Heart left ventricle (tissue), 16 donors: ENCODE data around the gene NUDT8. TPM values are rescaled to one million over a fixed set of nuclear protein-coding genes. Genes with fewer than 3 reads are reported as not detected.

ENCODE experiments used
- ATAC-seq, 4 donors: fragments of 200-7000 bp; cut with Tn5 transposase; one replicate each; pipeline ENCODE4 v1.9.1; 2020 to 2022; ENCODE audit warnings: moderate library complexity in 4 of 4, mild to moderate bottlenecking in 3 of 4, moderate number of reproducible peaks in 1 of 4
- DNase-seq, 5 donors: peaks; one replicate each; pipeline ENCODE4 v3.0.0-alpha.2; 2020
- H3K27ac ChIP-seq, 12 donors: fragments of 200-600 bp; sonication (generic) in 4 of 12; one replicate each; pipeline versions ENCODE4 v1.5.0 to v1.8.0; 2016 to 2022; ENCODE audit warnings: mild to moderate bottlenecking in 2 of 12
- H3K27me3 ChIP-seq, 9 donors: fragments of 200-600 bp; sonication (generic) in 2 of 9; one replicate each; pipeline versions ENCODE4 v1.5.1 to v1.8.0; 2016 to 2022; ENCODE audit warnings: mild to moderate bottlenecking in 3 of 9
- H3K36me3 ChIP-seq, 9 donors: fragments of 200-600 bp; sonication (generic) in 2 of 9; one replicate each; pipeline versions ENCODE4 v1.5.0 to v1.8.0; 2018 to 2022; ENCODE audit warnings: mild to moderate bottlenecking in 2 of 9
- H3K4me1 ChIP-seq, 12 donors: fragments of 200-600 bp; sonication (generic) in 4 of 12; one replicate each; pipeline versions ENCODE4 v1.5.0 to v1.8.0; 2016 to 2022; ENCODE audit warnings: mild to moderate bottlenecking in 3 of 12
- H3K4me3 ChIP-seq, 12 donors: fragments of 200-600 bp; sonication (generic) in 4 of 12; one replicate each; pipeline versions ENCODE4 v1.5.0 to v1.8.0; 2017 to 2022; ENCODE audit warnings: mild to moderate bottlenecking in 9 of 12, moderate library complexity in 4 of 12
- H3K9me3 ChIP-seq, 12 donors: fragments of 200-600 bp; sonication (generic) in 4 of 12; one replicate each; pipeline versions ENCODE4 v1.5.0 to v1.8.0; 2016 to 2022; ENCODE audit warnings: mild to moderate bottlenecking in 1 of 12
- CTCF ChIP-seq, 12 donors: fragments of 200-600 bp; sonication (generic) in 4 of 12; IDR thresholded peaks; one replicate each; pipeline versions ENCODE4 v1.5.0 to v1.8.0; 2018 to 2022; ENCODE audit warnings: antibody characterized with exemption in 12 of 12, mild to moderate bottlenecking in 5 of 12
- POLR2A ChIP-seq, 2 donors: fragments of 450-650 bp; IDR thresholded peaks; one replicate each; pipeline ENCODE4 v1.6.1; 2017; ENCODE audit warnings: antibody characterized with exemption in 2 of 2, mild to moderate bottlenecking in 2 of 2, moderate library complexity in 2 of 2
- WGBS, 4 donors: extraction: QIAGEN DNeasy Blood & Tissue Kit in 2 of 4; methylation state at CpG; one replicate each; pipeline versions ENCODE4 v1.1.5 to v1.1.7; 2013 to 2018; 5-methylcytosine and 5-hydroxymethylcytosine counted together
- intact Hi-C, 10 donors: fragments of 100-400 bp; cut with DNase I; formaldehyde crosslinking; loops; one replicate each; pipeline versions ENCODE4 v1.11.1 to v1.14.2; 2022
- polyA plus RNA-seq, 2 donors: library from polyadenylated mRNA; stranded (reverse); fragments of 200-250 nt; gene quantifications; one replicate each; pipeline ENCODE4 v1.2.3, GENCODE V29; 2013
- total RNA-seq, 9 donors: library from RNA; depleted of rRNA in 2 of 9; stranded (reverse); fragments of >200 nt in 2 of 9; fragmentation: NEBNext Ultra II Directional in 3 of 9; extraction: Animal tissue kit (Norgen Biotek cat#: 25700) in 3 of 9; gene quantifications; one replicate each; pipeline versions ENCODE4 v1.1.0 to v1.2.4, GENCODE V29; 2016 to 2023
- donor health status: ischemic (EF 13 %, LVEDD 7.1; RV severe dilation, severe dysfunction).
- donor health status: healthy with polysubstance abuse.
- donor health status: DM: no; HTN: yes; CAD: no.
- donor health status: DM: no; HTN: no; CAD: no.
- donor health status: ischemic (EF 25% LVEDD 6.9; RV normal size, moderate dysfunction).
- donor health status: ischemic (EF 25% LVEDD 5.7; RV mildly dilated, moderate dysfunction).
- donor health status: healthy.
- donor health status: DM: yes; HTN: yes; CAD: no.
- donor health status: ischemic (EF 35%, LVEDD 5.7; RV mildly dilated, moderate dysfunction).
- donor health status: nonischemic (EF 11% LVEDD 7.7; RV severe dilation, severe dysfunction).
- donor health status: DM: yes; HTN: yes; CAD: no.
- donor health status: PGD.
- donor health status: ischemic (EF 29% LVEDD 5.4; RV normal size, mild dysfunction).
- donor health status: nonischemic (EF 23%, LVEDD 6.1; RV moderate dilation, normal function).

Gene NUDT8
- total and polyA plus RNA-seq, 11 donors: 29.1 to 110 (median 49.3) TPM

- Histone ChIP-seq H3K4me1 (peaks cover 3 to 33% (median 26%) of the 10 kb centered on the region in 12 donors), H3K9me3 (no peaks in the 10 kb centered on the region), H3K36me3 (peaks cover 0 to 52% (median 46%) of the 10 kb centered on the region in 9 donors), H3K4me3 (no peak overlapping the region), H3K27ac (no peak overlapping the region), H3K27me3 (peaks cover 0 to under 1% (median 0%) of the 10 kb centered on the region in 9 donors)
- DNase-seq: no peak
- intact Hi-C loops: no loop called here
- ATAC-seq: no peak
- 89 to 97% (median 90%) methylated on average over 5 to 10 of the region's 10 CpGs for WGBS, 4 donors
- TF ChIP-seq POLR2A (IDR thresholded peaks at IDR 0.05) (no peak), CTCF (IDR thresholded peaks at IDR 0.05) (no peak)
These were observed 20.4 kb downstream of the NUDT8 start for GRCh38 chr11:67609316-67609715.

GRCh38 chr11:67608486-67608885, 21.3 kb downstream of the NUDT8 start:
- H3K9me3 ChIP-seq: no peaks in the 10 kb centered on the region
- 93 to 96% (median 94%) methylated on average over 7 to 8 of the region's 8 CpGs for WGBS, 4 donors
- no peak overlapping the region for H3K27ac ChIP-seq
- TF ChIP-seq POLR2A (IDR thresholded peaks at IDR 0.05): no peak
- TF ChIP-seq CTCF (IDR thresholded peaks at IDR 0.05): no peak
- intact Hi-C loops: no loop called here
- DNase-seq (no peak), ATAC-seq (no peak)
- peaks cover 3 to 25% (median 18%) of the 10 kb centered on the region in 12 donors for H3K4me1 ChIP-seq
- H3K36me3 ChIP-seq: peaks cover 0 to 52% (median 46%) of the 10 kb centered on the region in 9 donors
- H3K4me3 ChIP-seq: no peak overlapping the region
- no peaks in the 10 kb centered on the region for H3K27me3 ChIP-seq

GRCh38 chr11:67607507-67607906, 22.2 kb downstream of the NUDT8 start:
- H3K4me1 ChIP-seq: peaks cover 3 to 23% (median 17%) of the 10 kb centered on the region in 12 donors
- H3K4me3 ChIP-seq: peak overlapping the region; percentile 72 to 100 (median 94)
- H3K9me3 ChIP-seq: no peaks in the 10 kb centered on the region
- TF ChIP-seq CTCF (IDR thresholded peaks at IDR 0.05): no peak
- TF ChIP-seq POLR2A (IDR thresholded peaks at IDR 0.05): no peak
- H3K27ac ChIP-seq: peak overlapping the region in 10 of 12 donors; percentile 84 to 97 (median 92)
- no peaks in the 10 kb centered on the region for H3K27me3 ChIP-seq
- no peak for ATAC-seq
- peaks cover 0 to 43% (median 42%) of the 10 kb centered on the region in 9 donors for H3K36me3 ChIP-seq
- WGBS, 4 donors: 29 to 47% (median 41%) methylated on average over 9 of the region's 9 CpGs
- intact Hi-C loops: loop anchor here in 1 of 10 donors (2.0 kb wide), 1 partner anchor 25 kb away; the partner anchor contains the start of gene GSTP1
- no peak for DNase-seq

GRCh38 chr11:67606492-67607295, 23.0 kb downstream of the NUDT8 start, which contains the start of gene NDUFV1:
NDUFV1 (plus strand) TSS chr11:67606936; CDS start chr11:67607005, 69 bp downstream.
- intact Hi-C loops: loop anchor here in 4 of 10 donors (1.0 to 2.0 kb wide), 3 partner anchors 22 to 24 kb away; partner anchors contain the start of gene GSTP1 (in 2 of the 4)

More at GRCh38 chr11:67606492-67607295, 23.0 kb downstream of the NUDT8 start, which contains the start of gene NDUFV1:
- no peaks in the 10 kb centered on the region for H3K27me3 ChIP-seq
- peak within 1 kb of the TSS; percentile 72 to 100 (median 94) for H3K4me3 ChIP-seq
- no peaks in the 10 kb centered on the region for H3K9me3 ChIP-seq
- H3K36me3 ChIP-seq: peaks cover 0 to 35% (median 33%) of the 10 kb centered on the region in 9 donors
- TF ChIP-seq CTCF (IDR thresholded peaks at IDR 0.05) (peak; percentile 50 to 83 (median 72)), POLR2A (IDR thresholded peaks at IDR 0.05) (peak; percentile 45 to 82)
- ATAC-seq: peak; percentile 97 to 100 (median 99)
- 0 to 2% (median 1%) methylated on average over 17 to 69 of the region's 69 CpGs for WGBS, 4 donors
- DNase-seq: peak; percentile 97 to 99 (median 98)
- H3K27ac ChIP-seq: peak within 1 kb of the TSS; percentile 79 to 97 (median 92)
- peaks cover 3 to 23% (median 17%) of the 10 kb centered on the region in 12 donors for H3K4me1 ChIP-seq
